IMR-90 (cell line): ENCODE data around the gene QSOX2. TPM values are rescaled to one million over a fixed set of nuclear protein-coding genes. Genes with fewer than 3 reads are reported as not detected.

Experiments used
- ATAC-seq: fragments of 200-7000 bp; cut with Tn5 transposase; 2 replicates; pipeline ENCODE4 v1.9.1; 2020; ENCODE audit warnings: low read depth, mild to moderate bottlenecking, moderate library complexity
- BruUV-seq: library from RNA; stranded (reverse); fragments of 400-500 nt; replicated peaks from 2 replicates; lab custom pipeline; 2021; lab: Mats Ljungman, UMichigan
- CTCF ChIA-PET: fragments of 300-600 bp; formaldehyde crosslinking; extraction: SDS; loops from one replicate; lab custom pipeline; 2021; ENCODE audit warnings: antibody characterized with exemption; lab: Yijun Ruan, JAX
- POLR2A ChIA-PET: fragments of 300-600 bp; sonication (Branson Sonifier 250); formaldehyde crosslinking; loops from one replicate; lab custom pipeline; 2022; ENCODE audit warnings: antibody characterized with exemption; ENCODE audit not compliant: unreplicated experiment; lab: Charles Lee
- DNase-seq: peaks from one replicate; pipeline ENCODE4 v3.0.0; 2013
- H2AFZ ChIP-seq: replicated peaks from 2 replicates; pipeline ENCODE3; 2013; ENCODE audit warnings: low read length, mild to moderate bottlenecking; ENCODE audit not compliant: poor library complexity
- H2AK5ac ChIP-seq: 2 replicates; pipeline ENCODE4 v1.6.1; 2013; ENCODE audit warnings: low read depth, low read length, inconsistent platforms
- H2AK9ac ChIP-seq: replicated peaks from 2 replicates; pipeline ENCODE3; 2013; ENCODE audit warnings: mild to moderate bottlenecking, low read depth, low read length, moderate library complexity; ENCODE audit not compliant: poor library complexity
- H2BK120ac ChIP-seq: 2 replicates; pipeline ENCODE4 v1.6.1; 2013; ENCODE audit warnings: low read depth, low read length, inconsistent platforms
- H2BK15ac ChIP-seq: 3 replicates; pipeline ENCODE4 v1.6.1; 2013; ENCODE audit warnings: low read depth, low read length, inconsistent platforms
- H2BK20ac ChIP-seq: 2 replicates; pipeline ENCODE4 v1.6.1; 2013; ENCODE audit warnings: low read depth, mild to moderate bottlenecking, inconsistent platforms, low read length, moderate library complexity
- H2BK5ac ChIP-seq: 2 replicates; pipeline ENCODE4 v1.6.1; 2013; ENCODE audit warnings: mild to moderate bottlenecking, low read depth, low read length, inconsistent platforms; ENCODE audit not compliant: poor library complexity, severe bottlenecking
- H3K14ac ChIP-seq: replicated peaks from 2 replicates; pipeline ENCODE4 v1.6.1; 2013; ENCODE audit warnings: low read depth, low read length, inconsistent platforms
- H3K18ac ChIP-seq: 2 replicates; pipeline ENCODE4 v1.6.1; 2013; ENCODE audit warnings: low read depth, low read length, control low read depth
- H3K23ac ChIP-seq: 2 replicates; pipeline ENCODE4 v1.6.1; 2013; ENCODE audit warnings: low read depth, low read length, inconsistent platforms
- H3K27ac ChIP-seq: 2 replicates; pipeline ENCODE4 v1.5.1; 2013; ENCODE audit warnings: mild to moderate bottlenecking, control low read depth, low read length; ENCODE audit not compliant: insufficient read depth
- H3K27me3 ChIP-seq: 2 replicates; pipeline ENCODE4 v1.6.1; 2013; ENCODE audit warnings: low read length; ENCODE audit not compliant: control insufficient read depth, insufficient read depth
- H3K36me3 ChIP-seq: 2 replicates; pipeline ENCODE4 v1.6.1; 2013; ENCODE audit warnings: low read length, mixed read lengths; ENCODE audit not compliant: control insufficient read depth, insufficient read depth
- H3K4ac ChIP-seq: 2 replicates; pipeline ENCODE4 v1.6.1; 2013; ENCODE audit warnings: low read depth, low read length, inconsistent platforms
- H3K4me1 ChIP-seq: 2 replicates; pipeline ENCODE4 v1.6.1; 2013; ENCODE audit warnings: low read length, mixed read lengths; ENCODE audit not compliant: control insufficient read depth, insufficient read depth
- H3K4me2 ChIP-seq: 2 replicates; pipeline ENCODE4 v1.6.1; 2013; ENCODE audit warnings: low read depth, mild to moderate bottlenecking, control low read depth, low read length, moderate library complexity
- H3K4me3 ChIP-seq: 2 replicates; pipeline ENCODE4 v1.5.1; 2013; ENCODE audit warnings: low read depth, mild to moderate bottlenecking, control low read depth, low read length, moderate library complexity; ENCODE audit not compliant: insufficient read depth
- H3K56ac ChIP-seq: 2 replicates; pipeline ENCODE4 v1.6.1; 2013; ENCODE audit warnings: low read length, inconsistent platforms; ENCODE audit not compliant: insufficient read depth; ENCODE audit errors: extremely low read depth
- H3K79me1 ChIP-seq, 2 experiments: 2 replicates each; pipeline ENCODE4 v1.6.1; 2013; ENCODE audit warnings: low read length in 2 of 2, inconsistent platforms in 1 of 2, low read depth in 1 of 2
- H3K9ac ChIP-seq: 2 replicates; pipeline ENCODE4 v1.6.1; 2013; ENCODE audit warnings: low read depth, low read length, control low read depth
- H3K9me1 ChIP-seq: 2 replicates; pipeline ENCODE4 v1.6.1; 2013; ENCODE audit warnings: low read length, inconsistent platforms; ENCODE audit not compliant: insufficient read depth
- H3K9me3 ChIP-seq: 2 replicates; pipeline ENCODE4 v1.6.1; 2013; ENCODE audit warnings: low read length; ENCODE audit not compliant: control insufficient read depth, insufficient read depth
- H4K20me1 ChIP-seq: 2 replicates; pipeline ENCODE4 v1.6.1; 2013; ENCODE audit warnings: low read length, inconsistent platforms; ENCODE audit not compliant: insufficient read depth
- H4K5ac ChIP-seq: 2 replicates; pipeline ENCODE4 v1.6.1; 2013; ENCODE audit warnings: mild to moderate bottlenecking, low read depth, low read length, control low read depth
- H4K8ac ChIP-seq, 2 experiments: 2 replicates each; pipeline ENCODE4 v1.6.1; 2013; ENCODE audit warnings: low read depth in 2 of 2, low read length in 2 of 2, control low read depth in 1 of 2, inconsistent platforms in 1 of 2
- H4K91ac ChIP-seq: 2 replicates; pipeline ENCODE4 v1.6.1; 2013; ENCODE audit warnings: low read depth, low read length, inconsistent platforms; ENCODE audit not compliant: insufficient read depth
- BHLHE40 ChIP-seq: fragments of 150-350 bp; IDR thresholded peaks from 2 replicates; pipeline ENCODE4 v1.6.1; 2016; ENCODE audit warnings: mild to moderate bottlenecking, low read depth, low read length
- CEBPB ChIP-seq: IDR thresholded peaks from 2 replicates; pipeline ENCODE4 v1.6.1; 2012; ENCODE audit warnings: low read depth, low read length, improper control_type of control experiment
- CHD1 ChIP-seq: IDR thresholded peaks from 2 replicates; pipeline ENCODE4 v1.6.1; 2012; ENCODE audit warnings: low read depth, low read length, improper control_type of control experiment
- FOS ChIP-seq: fragments of 150-350 bp; IDR thresholded peaks from 2 replicates; pipeline ENCODE4 v1.6.1; 2016; ENCODE audit warnings: low read depth, low read length
- MAFK ChIP-seq: IDR thresholded peaks from 2 replicates; pipeline ENCODE4 v1.6.1; 2012; ENCODE audit warnings: low read depth, low read length, improper control_type of control experiment
- MAZ ChIP-seq: IDR thresholded peaks from 2 replicates; pipeline ENCODE4 v1.6.1; 2012; ENCODE audit warnings: low read depth, mild to moderate bottlenecking, low read length, improper control_type of control experiment, moderate library complexity, borderline replicate concordance
- MXI1 ChIP-seq: IDR thresholded peaks from 2 replicates; pipeline ENCODE4 v1.6.1; 2012; ENCODE audit warnings: low read depth, mild to moderate bottlenecking, low read length, moderate library complexity, borderline replicate concordance
- NFE2L2 ChIP-seq: fragments of 150-350 bp; IDR thresholded peaks from 2 replicates; pipeline ENCODE4 v1.6.1; 2016; ENCODE audit warnings: low read depth, mild to moderate bottlenecking, low read length
- POLR2A ChIP-seq: IDR thresholded peaks from 2 replicates; pipeline ENCODE4 v1.6.1; 2012; ENCODE audit warnings: mild to moderate bottlenecking, low read depth, low read length
- RAD21 ChIP-seq: IDR thresholded peaks from 2 replicates; pipeline ENCODE4 v1.6.1; 2012; ENCODE audit warnings: low read length, improper control_type of control experiment
- RCOR1 ChIP-seq: IDR thresholded peaks from 2 replicates; pipeline ENCODE4 v1.6.1; 2012; ENCODE audit warnings: mild to moderate bottlenecking, low read length, improper control_type of control experiment; ENCODE audit not compliant: insufficient replicate concordance
- RFX5 ChIP-seq: IDR thresholded peaks from 2 replicates; pipeline ENCODE4 v1.8.0; 2012; ENCODE audit warnings: low read depth, mild to moderate bottlenecking, low read length, moderate library complexity
- SMC3 ChIP-seq: fragments of 150-350 bp; IDR thresholded peaks from 2 replicates; pipeline ENCODE4 v1.6.1; 2016; ENCODE audit warnings: low read depth, mild to moderate bottlenecking, antibody characterized with exemption, low read length, moderate library complexity
- whole genome bisulfite sequencing, 2 experiments: methylation state at CpG; one replicate each; pipeline versions ENCODE4 v1.1.5 to v1.1.7; 2013; ENCODE audit warnings: missing lambda C conversion rate in 2 of 2; ENCODE audit not compliant: insufficient read length in 1 of 2; ENCODE audit errors: extremely low coverage in 2 of 2; 5-methylcytosine and 5-hydroxymethylcytosine counted together
- dilution Hi-C: fragments of 300-500 bp; cut with HindIII; formaldehyde crosslinking; loops from one replicate; pipeline ENCODE4 v1.14.3; 2018; ENCODE audit warnings: low sequenced_read_pairs; ENCODE audit not compliant: unreplicated experiment
- in situ Hi-C: fragments of 300-500 bp; cut with MboI; formaldehyde crosslinking; loops from 3 replicates; pipeline ENCODE4 v1.14.3; 2019; ENCODE audit warnings: low sequenced_read_pairs, inconsistent platforms, mixed read lengths
- intact Hi-C: fragments of 100-400 bp; cut with micrococcal nuclease; formaldehyde crosslinking; loops from 2 replicates; pipeline ENCODE4 v1.10.0; 2022
- polyA plus RNA-seq, 3 experiments: library from polyadenylated mRNA; depleted of rRNA; stranded (reverse); fragments of >200 nt; gene quantifications; 2 replicates each; pipeline ENCODE4 v1.2.3, GENCODE V29; 2012; ENCODE audit warnings: low replicate concordance in 1 of 3
- total RNA-seq: library from RNA; depleted of rRNA; stranded (reverse); fragments of >200 nt; gene quantifications from 2 replicates; pipeline ENCODE4 v1.2.3, GENCODE V29; 2012
- TF ChIP-seq, protein P1 (sequence below): fragments of 150-350 bp; IDR thresholded peaks from 2 replicates; pipeline ENCODE4 v1.6.1; 2017; ENCODE audit warnings: mild to moderate bottlenecking, antibody characterized with exemption, low read length, low read depth
- TF ChIP-seq, protein P2 (sequence below): conservative IDR thresholded peaks from 2 replicates; pipeline ENCODE4 v1.5.1; 2012; ENCODE audit warnings: mild to moderate bottlenecking, low read depth, low read length, improper control_type of control experiment
- TF ChIP-seq, protein P3 (sequence below): fragments of 150-350 bp; IDR thresholded peaks from 2 replicates; pipeline ENCODE4 v1.6.1; 2016; ENCODE audit warnings: low read depth, mild to moderate bottlenecking, low read length, moderate library complexity, borderline replicate concordance

Gene QSOX2
- total and polyA plus RNA-seq, 2 of the 4 experiments (the other 2 are of a cell fraction) = 5.9 to 12.9 TPM

DNA sequence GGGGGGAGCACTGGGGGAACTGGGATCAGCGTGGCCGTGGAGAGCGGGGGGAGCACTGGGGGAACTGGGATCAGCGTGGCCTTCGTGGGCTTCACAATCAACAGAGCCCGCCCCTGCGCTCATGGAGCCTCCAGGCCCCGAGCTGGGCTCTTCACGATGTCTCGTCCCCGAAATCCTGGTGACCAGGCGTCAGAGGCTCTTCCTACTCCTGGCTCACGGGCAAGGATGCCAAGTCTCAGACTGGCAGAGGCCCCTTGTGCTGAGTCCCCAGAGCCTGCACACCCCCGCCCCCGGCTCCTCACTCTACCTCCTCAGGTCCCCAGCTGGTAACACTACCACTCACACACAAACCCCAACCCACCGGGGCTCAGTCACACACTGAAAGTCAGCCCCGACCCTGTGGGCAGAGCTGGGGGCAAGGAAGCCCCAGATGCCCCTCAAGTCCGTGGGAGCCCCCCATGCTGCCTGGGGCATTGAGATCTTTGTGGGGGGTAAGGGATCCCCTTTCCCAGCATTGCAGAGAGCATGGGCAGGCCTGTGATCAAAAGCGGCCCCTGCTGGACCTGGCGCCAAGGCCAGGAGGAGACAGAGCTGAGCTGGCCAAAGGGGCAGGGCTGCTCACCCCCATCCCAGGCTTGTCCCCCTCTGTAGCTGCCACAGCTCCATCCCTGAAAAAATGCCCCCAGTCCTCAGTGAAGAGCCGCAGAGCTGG is 67.4 kb downstream of the QSOX2 start:
- no peak overlapping the region for H2BK120ac ChIP-seq
- no peaks in the 10 kb centered on the region for H3K4me1 ChIP-seq
- no peak overlapping the region for H3K4me2 ChIP-seq
- no peak overlapping the region for H4K91ac ChIP-seq
- ChIA-PET CTCF (no interaction called here), POLR2A (no interaction called here)
- H3K18ac ChIP-seq = no peak overlapping the region
- H3K23ac ChIP-seq = no peak overlapping the region
- H3K56ac ChIP-seq = no peak overlapping the region
- H3K14ac ChIP-seq = no peak overlapping the region
- DNase-seq (no peak), ATAC-seq (no peak)
- H2BK15ac ChIP-seq = no peak overlapping the region
- dilution Hi-C loops = no loop called here
- no TSS peak for BruUV-seq
- no peak overlapping the region for H3K4ac ChIP-seq
- intact Hi-C loops = no loop called here
- TF ChIP-seq, protein P1, sequence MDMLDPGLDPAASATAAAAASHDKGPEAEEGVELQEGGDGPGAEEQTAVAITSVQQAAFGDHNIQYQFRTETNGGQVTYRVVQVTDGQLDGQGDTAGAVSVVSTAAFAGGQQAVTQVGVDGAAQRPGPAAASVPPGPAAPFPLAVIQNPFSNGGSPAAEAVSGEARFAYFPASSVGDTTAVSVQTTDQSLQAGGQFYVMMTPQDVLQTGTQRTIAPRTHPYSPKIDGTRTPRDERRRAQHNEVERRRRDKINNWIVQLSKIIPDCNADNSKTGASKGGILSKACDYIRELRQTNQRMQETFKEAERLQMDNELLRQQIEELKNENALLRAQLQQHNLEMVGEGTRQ = no peak
- TF ChIP-seq CHD1 (no peak), RFX5 (no peak), NFE2L2 (no peak), RCOR1 (no peak), SMC3 (no peak), FOS (no peak), POLR2A (no peak), CEBPB (no peak), MXI1 (no peak), BHLHE40 (no peak), RAD21 (no peak), MAFK (no peak), MAZ (no peak)
- TF ChIP-seq, protein P2, sequence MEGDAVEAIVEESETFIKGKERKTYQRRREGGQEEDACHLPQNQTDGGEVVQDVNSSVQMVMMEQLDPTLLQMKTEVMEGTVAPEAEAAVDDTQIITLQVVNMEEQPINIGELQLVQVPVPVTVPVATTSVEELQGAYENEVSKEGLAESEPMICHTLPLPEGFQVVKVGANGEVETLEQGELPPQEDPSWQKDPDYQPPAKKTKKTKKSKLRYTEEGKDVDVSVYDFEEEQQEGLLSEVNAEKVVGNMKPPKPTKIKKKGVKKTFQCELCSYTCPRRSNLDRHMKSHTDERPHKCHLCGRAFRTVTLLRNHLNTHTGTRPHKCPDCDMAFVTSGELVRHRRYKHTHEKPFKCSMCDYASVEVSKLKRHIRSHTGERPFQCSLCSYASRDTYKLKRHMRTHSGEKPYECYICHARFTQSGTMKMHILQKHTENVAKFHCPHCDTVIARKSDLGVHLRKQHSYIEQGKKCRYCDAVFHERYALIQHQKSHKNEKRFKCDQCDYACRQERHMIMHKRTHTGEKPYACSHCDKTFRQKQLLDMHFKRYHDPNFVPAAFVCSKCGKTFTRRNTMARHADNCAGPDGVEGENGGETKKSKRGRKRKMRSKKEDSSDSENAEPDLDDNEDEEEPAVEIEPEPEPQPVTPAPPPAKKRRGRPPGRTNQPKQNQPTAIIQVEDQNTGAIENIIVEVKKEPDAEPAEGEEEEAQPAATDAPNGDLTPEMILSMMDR = no peak
- TF ChIP-seq, protein P3, sequence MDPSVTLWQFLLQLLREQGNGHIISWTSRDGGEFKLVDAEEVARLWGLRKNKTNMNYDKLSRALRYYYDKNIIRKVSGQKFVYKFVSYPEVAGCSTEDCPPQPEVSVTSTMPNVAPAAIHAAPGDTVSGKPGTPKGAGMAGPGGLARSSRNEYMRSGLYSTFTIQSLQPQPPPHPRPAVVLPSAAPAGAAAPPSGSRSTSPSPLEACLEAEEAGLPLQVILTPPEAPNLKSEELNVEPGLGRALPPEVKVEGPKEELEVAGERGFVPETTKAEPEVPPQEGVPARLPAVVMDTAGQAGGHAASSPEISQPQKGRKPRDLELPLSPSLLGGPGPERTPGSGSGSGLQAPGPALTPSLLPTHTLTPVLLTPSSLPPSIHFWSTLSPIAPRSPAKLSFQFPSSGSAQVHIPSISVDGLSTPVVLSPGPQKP = no peak
- 78% methylated on average over 8 of the region's 21 CpGs; no CpG with 5 or more reads in 1 of the 2 experiments for WGBS, 2 experiments
- H2AK9ac ChIP-seq = no peak overlapping the region
- H3K9me3 ChIP-seq = no peaks in the 10 kb centered on the region
- no peaks in the 10 kb centered on the region for H3K79me1 ChIP-seq
- no peak overlapping the region for H2BK20ac ChIP-seq
- H3K27me3 ChIP-seq = peaks cover 44% of the 10 kb centered on the region
- H2AFZ ChIP-seq = no peak overlapping the region
- no peak overlapping the region for H2BK5ac ChIP-seq
- in situ Hi-C loops = no loop called here
- H4K20me1 ChIP-seq = no peaks in the 10 kb centered on the region
- H3K27ac ChIP-seq = no peak overlapping the region
- no peak overlapping the region for H3K9ac ChIP-seq
- H4K8ac ChIP-seq = no peak overlapping the region
- no peak overlapping the region for H4K5ac ChIP-seq
- no peaks in the 10 kb centered on the region for H3K9me1 ChIP-seq
- H3K4me3 ChIP-seq = no peak overlapping the region
- H3K36me3 ChIP-seq = no peaks in the 10 kb centered on the region
- no peak overlapping the region for H2AK5ac ChIP-seq
